NB4 (cell line): ENCODE results near the gene MRC2.

Experiments
- CTCF ChIP-seq: IDR thresholded peaks from one replicate; pipeline ENCODE4 v1.5.1; 2012; ENCODE audit warnings: low read depth, low read length
- MYC ChIP-seq: IDR thresholded peaks from 2 replicates; pipeline ENCODE4 v1.6.1; 2011; ENCODE audit warnings: low read depth, low read length

- TF ChIP-seq CTCF (no peak), MYC (no peak)
Observed at GRCh38 chr17:62732125-62732524, 104.7 kb downstream of the MRC2 start.
